Tibial nerve (tissue), 4 donors: ENCODE data around the gene LONP1. TPM values are rescaled to one million over a fixed set of nuclear protein-coding genes. Genes with fewer than 3 reads are reported as not detected.
"Not testable (repeated sequence)": the region's sequence is repeated elsewhere in the genome, so short reads cannot be mapped to it uniquely, and the experiment has no call there.

Experiments
- DNase-seq, 2 donors: peaks; one replicate each; pipeline ENCODE4 v3.0.0-alpha.2; 2019; ENCODE audit warnings: low spot score in 2 of 2
- H3K27ac ChIP-seq, 4 donors: fragments of 200-600 bp; sonication (generic) in 3 of 4; one replicate each; pipeline ENCODE4 v1.5.1; 2017 to 2019; ENCODE audit warnings: mild to moderate bottlenecking in 1 of 4
- H3K27me3 ChIP-seq, 2 donors: fragments of 200-600 bp; sonication (generic) in 1 of 2; one replicate each; pipeline versions ENCODE4 v1.5.1 to v1.6.0; 2017 to 2019
- H3K36me3 ChIP-seq, 3 donors: fragments of 200-600 bp; sonication (generic); one replicate each; pipeline ENCODE4 v1.5.1; 2018 to 2019
- H3K4me1 ChIP-seq, 4 donors: fragments of 200-600 bp; sonication (generic) in 3 of 4; one replicate each; pipeline ENCODE4 v1.5.1; 2017 to 2019
- H3K4me3 ChIP-seq, 4 donors: fragments of 200-600 bp; sonication (generic) in 3 of 4; one replicate each; pipeline ENCODE4 v1.5.1; 2017 to 2019; ENCODE audit warnings: mild to moderate bottlenecking in 1 of 4, moderate library complexity in 1 of 4
- H3K9me3 ChIP-seq, 4 donors: fragments of 200-600 bp; sonication (generic) in 3 of 4; one replicate each; pipeline ENCODE4 v1.5.1; 2017 to 2019
- EP300 ChIP-seq, 2 donors: sonication (generic); formaldehyde crosslinking; IDR thresholded peaks; one replicate each; pipeline ENCODE4 v1.6.1; 2017; ENCODE audit warnings: antibody characterized with exemption in 2 of 2, mild to moderate bottlenecking in 1 of 2
- POLR2A ChIP-seq, 2 donors: fragments of 450-650 bp; IDR thresholded peaks; one replicate each; pipeline ENCODE4 v1.6.1; 2017; ENCODE audit warnings: antibody characterized with exemption in 2 of 2, mild to moderate bottlenecking in 2 of 2, moderate library complexity in 2 of 2
- WGBS, 2 donors: methylation state at CpG; one replicate each; pipeline ENCODE4 v1.1.5; 2018; 5-methylcytosine and 5-hydroxymethylcytosine counted together
- total RNA-seq, 4 donors: library from RNA; depleted of rRNA; stranded (reverse); fragments of >200 nt; gene quantifications; one replicate each; pipeline ENCODE4 v1.1.0, GENCODE V29; 2016
- TF ChIP-seq, protein P1 (sequence below), 5 experiments: fragments of 200-600 bp in 3 of 5; fragments of 450-650 bp in 2 of 5; sonication (generic) in 3 of 5; IDR thresholded peaks; one replicate each; pipeline ENCODE4 v1.5.1; 2016 to 2019; ENCODE audit warnings: antibody characterized with exemption in 5 of 5, mild to moderate bottlenecking in 3 of 5, moderate library complexity in 2 of 5

Gene LONP1
- total RNA-seq, 4 donors from 2014 or later, result 107 to 116 (median 110) TPM

- H3K36me3 ChIP-seq, result peaks cover 0 to 94% (median 24%) of the 10 kb centered on the region in 3 donors
- no peak overlapping the region for H3K4me3 ChIP-seq
- no peak for DNase-seq
- H3K27me3 ChIP-seq, result no peaks in the 10 kb centered on the region
- no peaks in the 10 kb centered on the region for H3K4me1 ChIP-seq
- no peaks in the 10 kb centered on the region for H3K9me3 ChIP-seq
- H3K27ac ChIP-seq, result no peak overlapping the region
- TF ChIP-seq, protein P1, sequence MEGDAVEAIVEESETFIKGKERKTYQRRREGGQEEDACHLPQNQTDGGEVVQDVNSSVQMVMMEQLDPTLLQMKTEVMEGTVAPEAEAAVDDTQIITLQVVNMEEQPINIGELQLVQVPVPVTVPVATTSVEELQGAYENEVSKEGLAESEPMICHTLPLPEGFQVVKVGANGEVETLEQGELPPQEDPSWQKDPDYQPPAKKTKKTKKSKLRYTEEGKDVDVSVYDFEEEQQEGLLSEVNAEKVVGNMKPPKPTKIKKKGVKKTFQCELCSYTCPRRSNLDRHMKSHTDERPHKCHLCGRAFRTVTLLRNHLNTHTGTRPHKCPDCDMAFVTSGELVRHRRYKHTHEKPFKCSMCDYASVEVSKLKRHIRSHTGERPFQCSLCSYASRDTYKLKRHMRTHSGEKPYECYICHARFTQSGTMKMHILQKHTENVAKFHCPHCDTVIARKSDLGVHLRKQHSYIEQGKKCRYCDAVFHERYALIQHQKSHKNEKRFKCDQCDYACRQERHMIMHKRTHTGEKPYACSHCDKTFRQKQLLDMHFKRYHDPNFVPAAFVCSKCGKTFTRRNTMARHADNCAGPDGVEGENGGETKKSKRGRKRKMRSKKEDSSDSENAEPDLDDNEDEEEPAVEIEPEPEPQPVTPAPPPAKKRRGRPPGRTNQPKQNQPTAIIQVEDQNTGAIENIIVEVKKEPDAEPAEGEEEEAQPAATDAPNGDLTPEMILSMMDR (IDR thresholded peaks at IDR 0.05), result no peak
- TF ChIP-seq POLR2A (IDR thresholded peaks at IDR 0.05), result no peak
- TF ChIP-seq EP300 (IDR thresholded peaks at IDR 0.05), result no peak
- WGBS, 2 donors, result 93 to 94% methylated on average over 40 of the region's 40 CpGs
Observed at GRCh38 chr19:5703819-5704818, 15.8 kb downstream of the LONP1 start.

- H3K27ac ChIP-seq, DNase-seq, H3K27me3 ChIP-seq, H3K4me3 ChIP-seq, H3K4me1 ChIP-seq, H3K9me3 ChIP-seq: not testable (repeated sequence)
- H3K36me3 ChIP-seq, result peaks cover 0 to 94% (median 28%) of the 10 kb centered on the region in 3 donors
- WGBS, 2 donors, result no CpG with 5 or more reads among the region's 28 CpGs
Observed at GRCh38 chr19:5702053-5702410, 17.9 kb downstream of the LONP1 start.

DNA sequence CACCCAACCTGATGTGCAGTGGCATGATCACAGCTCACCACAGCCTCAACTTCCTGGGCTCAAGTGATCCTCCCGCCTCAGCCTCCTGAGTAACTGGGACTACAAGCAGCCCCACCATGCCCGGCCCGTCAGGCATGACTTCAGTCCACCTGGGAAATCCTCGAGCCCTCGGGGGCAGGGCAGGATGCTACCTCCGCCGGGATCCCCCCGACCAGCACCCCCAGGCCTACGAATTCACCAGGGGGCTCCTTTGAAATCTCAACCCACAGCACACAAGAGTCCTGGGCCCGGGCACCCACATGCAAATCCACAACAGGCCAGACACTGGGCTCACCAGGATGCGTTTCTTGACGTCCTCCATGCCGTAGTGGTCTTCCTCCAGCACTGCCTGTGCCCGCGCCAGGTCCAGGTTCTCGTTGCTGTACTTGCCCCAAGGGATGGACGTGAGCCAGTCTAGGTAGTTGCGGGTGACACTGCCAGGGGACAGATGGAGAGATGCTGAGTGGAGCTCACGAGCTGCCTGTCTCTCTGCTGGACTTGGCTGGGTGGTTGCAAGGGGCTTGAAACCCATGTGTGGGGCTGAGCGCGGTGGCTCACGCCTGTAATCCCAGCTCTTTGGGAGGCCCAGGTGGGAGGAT lies 19.4 kb downstream of the LONP1 start:
- DNase-seq, result no peak
- Histone ChIP-seq H3K27ac (no peak overlapping the region), H3K9me3 (no peaks in the 10 kb centered on the region), H3K36me3 (peaks cover 0 to 94% (median 30%) of the 10 kb centered on the region in 3 donors), H3K27me3 (no peaks in the 10 kb centered on the region), H3K4me3 (no peak overlapping the region), H3K4me1 (no peaks in the 10 kb centered on the region)
- 95 to 97% methylated on average over 21 to 22 of the region's 22 CpGs for WGBS, 2 donors
- TF ChIP-seq POLR2A (IDR thresholded peaks at IDR 0.05) (no peak), EP300 (IDR thresholded peaks at IDR 0.05) (no peak)
- TF ChIP-seq, protein P1 (IDR thresholded peaks at IDR 0.05), result no peak

DNA sequence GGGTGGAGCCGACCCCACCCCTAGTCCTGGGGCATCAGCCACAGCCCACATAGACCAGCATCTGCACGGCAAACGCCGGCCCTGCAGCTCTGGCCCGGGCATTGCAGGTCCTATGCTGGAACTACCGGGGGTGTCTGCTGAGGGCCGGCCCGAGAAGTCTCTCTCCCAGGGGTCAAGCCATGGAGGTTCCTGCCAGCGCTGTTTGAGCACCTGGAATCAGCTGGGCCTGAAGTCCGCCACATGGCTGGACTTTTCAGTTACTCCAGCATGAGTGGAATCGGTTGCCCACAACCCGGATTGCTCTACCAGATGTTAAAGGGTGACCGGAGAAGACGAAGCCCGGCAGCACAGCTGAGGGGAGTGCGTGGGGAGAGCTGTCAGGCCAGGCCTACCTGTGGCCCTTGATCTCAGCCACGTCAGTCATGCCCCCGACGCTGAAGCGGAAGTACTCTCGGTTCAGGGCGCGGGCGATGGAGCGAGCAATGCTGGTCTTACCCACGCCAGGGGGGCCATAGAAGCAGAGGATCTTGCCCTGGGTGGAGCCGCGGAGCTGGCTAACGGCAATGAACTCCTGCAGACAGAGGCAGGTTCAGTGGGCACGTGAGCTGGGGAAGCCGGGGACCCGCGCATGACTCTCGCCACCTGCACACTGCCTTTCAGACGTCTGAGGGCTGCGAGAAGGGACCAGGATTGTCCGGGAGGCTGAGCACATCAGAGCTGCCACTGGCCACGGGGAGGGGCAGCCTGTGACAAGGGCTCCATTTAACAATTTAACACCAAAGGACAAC lies 21.1 kb downstream of the LONP1 start:
- Histone ChIP-seq H3K9me3 (no peaks in the 10 kb centered on the region), H3K36me3 (peaks cover 2 to 94% (median 44%) of the 10 kb centered on the region in 3 donors), H3K27ac (no peak overlapping the region), H3K27me3 (no peaks in the 10 kb centered on the region), H3K4me1 (no peaks in the 10 kb centered on the region), H3K4me3 (no peak overlapping the region)
- 88 to 91% methylated on average over 32 to 38 of the region's 38 CpGs for WGBS, 2 donors
- TF ChIP-seq POLR2A (IDR thresholded peaks at IDR 0.05) (no peak), EP300 (IDR thresholded peaks at IDR 0.05) (no peak)
- TF ChIP-seq, protein P1 (IDR thresholded peaks at IDR 0.05), result no peak
- no peak for DNase-seq

GRCh38 chr19:5697890-5698634 lies 21.9 kb downstream of the LONP1 start:
- Histone ChIP-seq H3K4me1 (peaks cover 0 to 6% (median 0%) of the 10 kb centered on the region in 4 donors), H3K27me3 (no peaks in the 10 kb centered on the region), H3K4me3 (no peak overlapping the region), H3K27ac (no peak overlapping the region), H3K36me3 (peaks cover 3 to 94% (median 45%) of the 10 kb centered on the region in 3 donors), H3K9me3 (no peaks in the 10 kb centered on the region)
- WGBS, 2 donors, result 68 to 79% methylated on average over 22 to 29 of the region's 30 CpGs
- no peak for DNase-seq
- TF ChIP-seq, protein P1 (IDR thresholded peaks at IDR 0.05), result no peak
- no peak for TF ChIP-seq POLR2A (IDR thresholded peaks at IDR 0.05)
- no peak for TF ChIP-seq EP300 (IDR thresholded peaks at IDR 0.05)
